ENCODE data around the gene SCN8A. TPM values are rescaled to one million over a fixed set of nuclear protein-coding genes. Genes with fewer than 3 reads are reported as not detected.
"Not testable (repeated sequence)": the region's sequence is repeated elsewhere in the genome, so short reads cannot be mapped to it uniquely, and the experiment has no call there.

The SCN8A gene
- 0.21 TPM for total RNA-seq

GRCh38 chr12:51591016-51591901 is at the start of gene SCN8A:
TSS of gene SCN8A (plus strand) at chr12:51591233. CDS start at chr12:51662818, 71,585 bp downstream.
- Histone ChIP-seq H3K4me1 (ENCODE audit: insufficient read depth, low read length) (peaks cover 12% of the 10 kb centered on the region), H3K27me3 (ENCODE audit: insufficient read depth, low read length) (peaks cover 62% of the 10 kb centered on the region), H3K4me3 (ENCODE audit: low read length) (peak within 1 kb of the TSS; percentile 29), H3K9me3 (ENCODE audit: low read depth, low read length) (no peaks in the 10 kb centered on the region)

- Histone ChIP-seq H3K27me3 (ENCODE audit: insufficient read depth, low read length) (peaks cover 3% of the 10 kb centered on the region), H3K4me1 (ENCODE audit: insufficient read depth, low read length) (no peaks in the 10 kb centered on the region), H3K4me3 (ENCODE audit: low read length) (no peak overlapping the region), H3K9me3 (ENCODE audit: low read depth, low read length) (no peaks in the 10 kb centered on the region)
Observed at GRCh38 chr12:51546097-51546496, 44.9 kb upstream of the SCN8A start.

- Histone ChIP-seq H3K4me1 (ENCODE audit: insufficient read depth, low read length) (no peaks in the 10 kb centered on the region), H3K4me3 (ENCODE audit: low read length) (no peak overlapping the region), H3K9me3 (ENCODE audit: low read depth, low read length) (no peaks in the 10 kb centered on the region), H3K27me3 (ENCODE audit: insufficient read depth, low read length) (peaks cover 3% of the 10 kb centered on the region)
Observed at GRCh38 chr12:51547606-51548005, 43.4 kb upstream of the SCN8A start.

GRCh38 chr12:51548241-51548640 is 42.8 kb upstream of the SCN8A start:
- H3K9me3 ChIP-seq (ENCODE audit: low read depth, low read length), result no peaks in the 10 kb centered on the region
- peaks cover 3% of the 10 kb centered on the region for H3K27me3 ChIP-seq (ENCODE audit: insufficient read depth, low read length)
- no peaks in the 10 kb centered on the region for H3K4me1 ChIP-seq (ENCODE audit: insufficient read depth, low read length)
- no peak overlapping the region for H3K4me3 ChIP-seq (ENCODE audit: low read length)

GRCh38 chr12:51549637-51550036 is 41.4 kb upstream of the SCN8A start:
- Histone ChIP-seq H3K9me3 (ENCODE audit: low read depth, low read length) (no peaks in the 10 kb centered on the region), H3K27me3 (ENCODE audit: insufficient read depth, low read length) (peaks cover 3% of the 10 kb centered on the region), H3K4me1 (ENCODE audit: insufficient read depth, low read length) (no peaks in the 10 kb centered on the region), H3K4me3 (ENCODE audit: low read length) (no peak overlapping the region)

- not testable (repeated sequence) for H3K4me1 ChIP-seq (ENCODE audit: insufficient read depth, low read length); H3K4me3 ChIP-seq (ENCODE audit: low read length); H3K9me3 ChIP-seq (ENCODE audit: low read depth, low read length); H3K27me3 ChIP-seq (ENCODE audit: insufficient read depth, low read length)
Observed at GRCh38 chr12:51568271-51569032, 22.6 kb upstream of the SCN8A start.

GRCh38 chr12:51579321-51579850 is 11.6 kb upstream of the SCN8A start:
- Histone ChIP-seq H3K9me3 (ENCODE audit: low read depth, low read length) (peaks cover 5% of the 10 kb centered on the region), H3K27me3 (ENCODE audit: insufficient read depth, low read length) (peaks cover 30% of the 10 kb centered on the region), H3K4me1 (ENCODE audit: insufficient read depth, low read length) (no peaks in the 10 kb centered on the region), H3K4me3 (ENCODE audit: low read length) (no peak overlapping the region)

- peaks cover 12% of the 10 kb centered on the region for H3K4me1 ChIP-seq (ENCODE audit: insufficient read depth, low read length)
- no peaks in the 10 kb centered on the region for H3K9me3 ChIP-seq (ENCODE audit: low read depth, low read length)
- peaks cover 73% of the 10 kb centered on the region for H3K27me3 ChIP-seq (ENCODE audit: insufficient read depth, low read length)
- no peak overlapping the region for H3K4me3 ChIP-seq (ENCODE audit: low read length)
Observed at GRCh38 chr12:51589060-51589459, 2.0 kb upstream of the SCN8A start.

GRCh38 chr12:51589557-51590176 is 1.4 kb upstream of the SCN8A start:
- Histone ChIP-seq H3K27me3 (ENCODE audit: insufficient read depth, low read length) (peaks cover 70% of the 10 kb centered on the region), H3K9me3 (ENCODE audit: low read depth, low read length) (no peaks in the 10 kb centered on the region), H3K4me3 (ENCODE audit: low read length) (no peak overlapping the region), H3K4me1 (ENCODE audit: insufficient read depth, low read length) (peaks cover 12% of the 10 kb centered on the region)

- H3K4me3 ChIP-seq (ENCODE audit: low read length), result peak overlapping the region; percentile 26
Observed at GRCh38 chr12:51590347-51591015, 552 bp upstream of the SCN8A start.

GRCh38 chr12:51592034-51592705 is 1.1 kb downstream of the SCN8A start:
- Histone ChIP-seq H3K4me1 (ENCODE audit: insufficient read depth, low read length) (peaks cover 12% of the 10 kb centered on the region), H3K27me3 (ENCODE audit: insufficient read depth, low read length) (peaks cover 66% of the 10 kb centered on the region), H3K4me3 (ENCODE audit: low read length) (no peak overlapping the region), H3K9me3 (ENCODE audit: low read depth, low read length) (no peaks in the 10 kb centered on the region)

More at GRCh38 chr12:51590347-51591015, 552 bp upstream of the SCN8A start:
- H3K9me3 ChIP-seq (ENCODE audit: low read depth, low read length), result no peaks in the 10 kb centered on the region
- peaks cover 67% of the 10 kb centered on the region for H3K27me3 ChIP-seq (ENCODE audit: insufficient read depth, low read length)
- H3K4me1 ChIP-seq (ENCODE audit: insufficient read depth, low read length), result peaks cover 12% of the 10 kb centered on the region

- H3K4me1 ChIP-seq (ENCODE audit: insufficient read depth, low read length), result peaks cover 12% of the 10 kb centered on the region
- H3K9me3 ChIP-seq (ENCODE audit: low read depth, low read length), result no peaks in the 10 kb centered on the region
- no peak overlapping the region for H3K4me3 ChIP-seq (ENCODE audit: low read length)
- peaks cover 70% of the 10 kb centered on the region for H3K27me3 ChIP-seq (ENCODE audit: insufficient read depth, low read length)
Observed at GRCh38 chr12:51593021-51593420, 2.0 kb downstream of the SCN8A start.

- Histone ChIP-seq H3K27me3 (ENCODE audit: insufficient read depth, low read length) (peaks cover 68% of the 10 kb centered on the region), H3K4me3 (ENCODE audit: low read length) (no peak overlapping the region), H3K4me1 (ENCODE audit: insufficient read depth, low read length) (peaks cover 12% of the 10 kb centered on the region), H3K9me3 (ENCODE audit: low read depth, low read length) (no peaks in the 10 kb centered on the region)
Observed at GRCh38 chr12:51593539-51593938, 2.5 kb downstream of the SCN8A start.

- no peaks in the 10 kb centered on the region for H3K9me3 ChIP-seq (ENCODE audit: low read depth, low read length)
- H3K4me1 ChIP-seq (ENCODE audit: insufficient read depth, low read length), result no peaks in the 10 kb centered on the region
- no peak overlapping the region for H3K4me3 ChIP-seq (ENCODE audit: low read length)
- H3K27me3 ChIP-seq (ENCODE audit: insufficient read depth, low read length), result peaks cover 42% of the 10 kb centered on the region
Observed at GRCh38 chr12:51598156-51598555, 7.1 kb downstream of the SCN8A start.

All from mononuclear cell (primary cell).